HG03575 (cell line): ENCODE results near the gene KCNG2.

ENCODE experiments used
- ATAC-seq: cut with Tn5 transposase; IDR thresholded peaks from one replicate; pipeline ENCODE4 v1.9.1; 2021; ENCODE audit not compliant: unreplicated experiment, insufficient number of reproducible peaks, low FRiP score; ENCODE audit errors: extremely low read depth

The KCNG2 gene

GRCh38 chr18:79846936-79847557, 49.3 kb downstream of the KCNG2 start:
- no peak for ATAC-seq

GRCh38 chr18:79847606-79848293, 50.0 kb downstream of the KCNG2 start:
- no peak for ATAC-seq

GRCh38 chr18:79848294-79848578, 50.5 kb downstream of the KCNG2 start:
- ATAC-seq = no peak

DNA sequence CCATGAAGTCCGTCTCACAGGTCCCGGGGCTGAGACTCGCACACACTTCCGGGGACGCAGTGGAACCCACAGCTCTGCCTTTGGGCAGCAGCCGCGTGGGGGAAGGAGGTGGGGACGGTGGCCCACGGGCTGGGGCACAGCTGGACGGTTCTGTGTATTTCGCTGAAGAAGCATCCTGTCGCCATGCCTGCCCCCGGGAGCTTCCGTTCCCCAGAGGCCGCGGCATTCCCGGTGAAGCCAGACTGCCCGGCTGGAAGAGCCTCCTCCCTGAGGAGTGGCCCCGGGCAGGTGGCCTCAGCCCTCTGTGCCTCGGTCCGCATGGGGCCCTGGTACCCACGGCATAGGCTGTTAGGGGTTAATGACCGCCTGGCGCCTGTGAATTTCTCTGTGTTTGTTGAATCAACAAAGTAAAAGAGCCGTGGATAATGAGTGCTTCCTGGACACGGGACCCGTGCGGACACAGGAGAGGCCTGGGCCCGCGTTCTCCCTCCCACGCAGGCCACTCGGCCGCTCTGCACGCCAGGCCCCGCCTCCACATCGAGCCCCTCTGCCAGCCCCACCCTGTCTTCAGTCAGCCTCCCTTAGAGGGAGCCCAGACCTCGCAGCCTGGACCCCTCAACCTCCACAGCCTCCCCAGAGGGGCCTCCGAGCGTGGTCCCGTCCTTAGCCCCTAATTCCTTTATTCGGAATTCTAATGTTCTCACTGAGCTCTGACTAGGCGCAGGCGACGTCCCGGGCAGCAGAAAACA, 51.0 kb downstream of the KCNG2 start:
- ATAC-seq = no peak

- ATAC-seq = no peak
Observed at GRCh38 chr18:79849328-79850207, 51.8 kb downstream of the KCNG2 start.

DNA sequence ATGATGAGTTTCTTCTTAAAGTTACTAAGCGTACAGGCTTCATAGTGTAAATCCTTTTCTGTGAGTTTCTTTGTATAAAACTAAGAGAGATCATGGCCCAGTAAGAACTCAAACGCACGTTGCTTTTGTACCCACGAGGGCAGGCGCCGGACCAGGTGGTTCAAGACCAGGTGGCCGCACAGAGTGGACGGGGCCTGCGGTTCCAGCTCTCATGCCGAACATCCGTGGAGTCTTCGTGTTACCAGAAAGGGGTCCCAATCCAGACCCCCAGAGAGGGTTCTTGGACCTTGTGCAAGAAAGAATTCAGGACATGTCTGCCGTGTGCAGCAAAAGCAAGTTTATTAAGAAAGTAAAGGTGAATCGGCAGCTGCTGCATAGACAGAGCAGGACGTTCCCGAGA, 53.0 kb downstream of the KCNG2 start:
- ATAC-seq = no peak

GRCh38 chr18:79851489-79851888, 53.8 kb downstream of the KCNG2 start:
- no peak for ATAC-seq

DNA sequence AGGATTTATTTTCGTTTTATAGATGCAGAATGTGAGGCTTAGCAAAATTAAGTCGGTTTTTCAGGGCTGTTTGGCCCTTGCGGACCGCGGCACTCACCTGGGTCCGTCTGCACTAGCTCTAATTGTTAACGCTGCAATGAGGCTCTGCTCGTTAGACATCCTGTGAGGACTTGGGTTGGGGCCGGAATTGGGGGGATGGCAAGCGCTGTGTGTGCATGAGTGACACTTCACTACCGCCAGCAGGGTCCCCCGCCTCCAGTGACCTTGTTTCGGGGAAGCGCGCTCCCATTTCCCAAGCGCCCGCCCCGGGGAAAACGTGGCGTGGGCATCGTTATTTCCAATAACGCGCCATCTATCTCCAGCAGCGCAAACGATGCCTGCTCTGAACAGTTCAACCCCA, 54.2 kb downstream of the KCNG2 start:
- ATAC-seq = no peak

DNA sequence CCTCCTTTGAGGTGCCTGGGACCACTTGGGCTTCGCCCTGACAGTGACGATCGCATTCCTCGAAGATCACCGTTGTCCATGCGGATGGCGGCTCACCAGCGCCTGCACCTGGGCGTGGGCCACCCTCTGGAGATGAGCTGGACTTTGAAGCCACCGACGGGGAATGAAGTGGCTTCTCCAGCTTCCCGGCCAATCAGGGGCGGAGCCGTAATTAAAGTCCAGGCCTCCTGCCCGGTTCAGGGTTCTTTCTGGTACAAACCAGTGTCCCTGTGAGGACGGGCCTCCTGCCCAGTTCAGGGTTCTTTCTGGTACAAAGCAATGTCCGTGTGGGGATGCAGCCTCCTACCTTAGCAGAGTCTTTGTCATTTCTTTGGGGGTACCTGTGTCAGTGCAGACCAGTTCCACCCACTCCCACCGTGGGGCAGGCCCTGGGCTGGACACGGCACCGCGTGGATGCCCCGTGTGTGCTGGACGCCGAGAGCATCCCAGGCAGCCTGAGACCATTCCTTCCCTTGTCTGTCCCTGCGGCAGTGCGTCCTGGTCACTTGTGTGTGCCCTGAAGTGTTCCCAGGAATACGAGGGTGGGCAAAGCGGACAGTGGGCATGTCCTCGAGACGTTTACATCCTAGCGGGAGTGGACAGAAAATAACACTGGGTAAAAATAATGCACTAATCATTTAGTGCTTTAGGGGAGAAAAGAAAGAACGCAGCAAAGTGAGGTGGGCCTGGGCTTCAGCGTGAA, 55.0 kb downstream of the KCNG2 start:
- ATAC-seq = no peak

GRCh38 chr18:79853303-79853992, 55.7 kb downstream of the KCNG2 start:
- no peak for ATAC-seq

GRCh38 chr18:79853993-79854364, 56.2 kb downstream of the KCNG2 start:
- ATAC-seq = no peak

GRCh38 chr18:79855147-79855933, 57.6 kb downstream of the KCNG2 start:
- ATAC-seq = no peak

DNA sequence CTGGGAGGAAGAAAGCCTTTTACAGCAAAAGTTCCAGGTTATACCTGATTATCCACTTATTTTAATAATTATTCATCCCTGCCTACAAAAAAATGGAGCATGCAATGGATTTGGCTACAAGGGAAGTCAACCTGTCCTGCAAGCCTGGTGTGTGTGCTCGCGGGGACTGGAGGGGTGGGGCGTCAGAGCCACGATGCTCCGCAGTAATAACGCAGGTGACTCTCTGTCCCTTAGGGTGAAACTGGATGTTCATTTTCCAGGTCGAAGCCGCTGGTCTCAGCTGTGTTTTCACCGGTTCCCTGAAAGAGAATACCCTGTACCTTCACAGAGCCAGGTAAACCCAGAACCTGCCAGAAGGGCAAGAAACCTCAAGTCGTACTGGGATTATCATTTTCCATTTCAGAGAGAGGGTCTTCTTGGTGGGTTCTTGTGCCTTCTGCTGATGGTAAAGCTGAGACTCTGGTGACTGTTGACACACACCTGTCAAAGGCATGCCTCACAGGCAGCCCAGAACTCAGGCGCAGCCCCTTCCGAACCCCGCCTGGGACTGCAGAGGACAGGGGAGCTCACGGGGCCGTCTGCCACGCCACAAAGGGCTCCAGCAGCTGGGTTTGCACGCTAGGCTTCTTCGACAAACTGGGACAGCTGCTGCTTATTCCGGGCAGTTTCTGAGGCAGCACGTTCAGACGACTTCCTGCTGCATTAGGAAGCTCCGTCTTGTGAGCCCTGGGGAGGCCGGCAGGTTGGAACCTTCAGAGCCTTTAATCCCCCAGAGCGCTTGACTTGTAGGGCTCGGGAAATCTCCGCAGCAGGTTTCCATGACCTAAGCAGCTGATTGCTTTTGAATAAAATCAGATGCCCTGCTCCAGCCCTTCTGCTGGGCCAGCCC, 58.6 kb downstream of the KCNG2 start:
- ATAC-seq = no peak

DNA sequence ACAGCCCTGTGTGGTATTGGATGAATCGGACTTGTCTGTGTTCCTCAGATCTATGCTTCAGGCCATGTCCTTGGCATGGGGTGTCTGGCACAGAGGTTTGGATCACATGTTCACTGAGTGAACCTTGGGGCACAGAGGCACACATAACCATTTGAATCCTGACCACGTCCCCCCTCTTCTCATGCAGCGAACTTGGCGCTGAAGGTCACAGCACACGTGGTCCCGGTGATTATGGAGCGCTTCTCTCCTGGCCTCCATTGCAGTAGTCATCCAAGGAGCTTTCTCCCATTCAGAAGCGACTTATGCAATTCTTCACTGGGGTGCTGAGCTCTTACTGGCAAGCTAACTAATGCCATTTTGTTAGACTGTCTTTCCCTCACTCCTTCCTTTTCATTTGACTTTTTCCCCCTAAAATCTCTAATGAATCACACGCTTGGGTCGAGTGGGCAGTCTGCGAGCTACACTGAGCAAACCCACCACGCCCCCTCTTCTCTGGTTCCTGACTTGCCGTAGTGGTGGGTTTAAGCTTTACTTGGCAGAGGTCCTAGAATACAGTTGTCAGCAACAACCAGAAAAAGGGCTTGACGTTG, 59.4 kb downstream of the KCNG2 start:
- ATAC-seq = no peak

DNA sequence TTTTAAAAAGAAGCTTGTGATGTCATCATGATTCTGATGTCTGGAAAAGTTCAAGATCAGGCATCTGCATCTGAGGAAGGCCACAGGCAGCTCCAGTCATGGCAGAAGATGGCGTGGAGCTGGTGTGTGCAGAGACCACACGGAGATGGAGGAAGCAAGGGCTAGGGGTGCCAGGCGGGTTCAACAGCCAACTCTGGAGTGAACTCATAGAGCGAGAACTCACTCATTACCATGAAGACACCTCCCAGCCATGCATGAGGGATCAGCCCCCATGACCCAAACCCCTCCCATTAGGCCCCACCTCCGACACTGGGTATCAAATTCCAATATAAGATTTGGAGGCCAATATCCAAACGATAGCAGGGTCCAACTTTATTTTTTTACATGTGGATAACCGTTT, 61.6 kb downstream of the KCNG2 start:
- ATAC-seq = no peak

DNA sequence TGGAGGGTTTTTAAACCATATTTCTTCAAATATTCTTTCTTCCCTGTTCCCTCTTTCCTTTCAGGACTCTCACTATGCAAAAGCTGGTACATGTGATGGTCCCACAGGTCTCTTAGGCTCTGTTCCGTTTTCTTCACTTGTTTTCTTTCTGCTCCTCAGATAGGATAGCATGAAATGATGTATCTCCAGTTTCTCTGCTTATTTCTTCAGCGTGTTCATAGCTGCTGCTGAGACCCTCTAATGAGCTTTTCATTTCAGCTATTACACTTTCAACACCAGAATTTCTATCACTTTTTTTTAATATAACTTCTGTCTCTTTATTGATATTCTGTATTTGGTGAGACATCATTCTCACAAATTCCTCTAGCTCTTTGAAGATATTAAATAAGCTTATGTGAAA, 63.9 kb downstream of the KCNG2 start:
- no peak for ATAC-seq
